ENCODE data around the gene ANTXR2. TPM values are rescaled to one million over a fixed set of nuclear protein-coding genes. Genes with fewer than 3 reads are reported as not detected.

Gene ANTXR2
- total RNA-seq, 1 donor from 2014 or later = 16.8 TPM

DNA sequence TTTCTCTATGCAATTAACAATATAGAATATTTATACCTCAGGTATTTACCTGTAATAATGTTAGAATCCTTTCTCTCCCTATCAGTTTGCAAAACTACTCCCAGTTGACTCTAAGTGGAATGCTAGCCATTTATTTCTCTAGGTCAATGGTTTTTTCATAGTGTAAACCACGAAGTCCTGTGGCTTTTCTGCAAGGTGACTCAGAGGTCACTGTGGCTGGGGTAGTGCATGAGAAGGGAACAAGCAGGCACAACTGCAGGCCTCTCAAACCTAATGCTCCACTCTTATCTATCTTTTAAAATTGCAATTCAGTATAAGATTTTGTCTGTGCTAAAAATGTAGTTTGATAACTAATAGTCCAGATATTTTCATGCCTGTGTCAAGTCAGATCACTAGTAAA lies 159.4 kb downstream of the ANTXR2 start:
- H3K27me3 ChIP-seq = no peaks in the 10 kb centered on the region
- no peaks in the 10 kb centered on the region for H3K4me1 ChIP-seq
- DNase-seq (ENCODE audit: low spot score in 2 of 2) = no peak
- H3K27ac ChIP-seq = no peak overlapping the region
- intact Hi-C loops (cut with DNase I) = no loop called here
- TF ChIP-seq, protein P1, sequence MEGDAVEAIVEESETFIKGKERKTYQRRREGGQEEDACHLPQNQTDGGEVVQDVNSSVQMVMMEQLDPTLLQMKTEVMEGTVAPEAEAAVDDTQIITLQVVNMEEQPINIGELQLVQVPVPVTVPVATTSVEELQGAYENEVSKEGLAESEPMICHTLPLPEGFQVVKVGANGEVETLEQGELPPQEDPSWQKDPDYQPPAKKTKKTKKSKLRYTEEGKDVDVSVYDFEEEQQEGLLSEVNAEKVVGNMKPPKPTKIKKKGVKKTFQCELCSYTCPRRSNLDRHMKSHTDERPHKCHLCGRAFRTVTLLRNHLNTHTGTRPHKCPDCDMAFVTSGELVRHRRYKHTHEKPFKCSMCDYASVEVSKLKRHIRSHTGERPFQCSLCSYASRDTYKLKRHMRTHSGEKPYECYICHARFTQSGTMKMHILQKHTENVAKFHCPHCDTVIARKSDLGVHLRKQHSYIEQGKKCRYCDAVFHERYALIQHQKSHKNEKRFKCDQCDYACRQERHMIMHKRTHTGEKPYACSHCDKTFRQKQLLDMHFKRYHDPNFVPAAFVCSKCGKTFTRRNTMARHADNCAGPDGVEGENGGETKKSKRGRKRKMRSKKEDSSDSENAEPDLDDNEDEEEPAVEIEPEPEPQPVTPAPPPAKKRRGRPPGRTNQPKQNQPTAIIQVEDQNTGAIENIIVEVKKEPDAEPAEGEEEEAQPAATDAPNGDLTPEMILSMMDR (IDR thresholded peaks at IDR 0.05) = no peak
- H3K9me3 ChIP-seq = no peaks in the 10 kb centered on the region
- H3K4me3 ChIP-seq = no peak overlapping the region
- no peaks in the 10 kb centered on the region for H3K36me3 ChIP-seq

DNA sequence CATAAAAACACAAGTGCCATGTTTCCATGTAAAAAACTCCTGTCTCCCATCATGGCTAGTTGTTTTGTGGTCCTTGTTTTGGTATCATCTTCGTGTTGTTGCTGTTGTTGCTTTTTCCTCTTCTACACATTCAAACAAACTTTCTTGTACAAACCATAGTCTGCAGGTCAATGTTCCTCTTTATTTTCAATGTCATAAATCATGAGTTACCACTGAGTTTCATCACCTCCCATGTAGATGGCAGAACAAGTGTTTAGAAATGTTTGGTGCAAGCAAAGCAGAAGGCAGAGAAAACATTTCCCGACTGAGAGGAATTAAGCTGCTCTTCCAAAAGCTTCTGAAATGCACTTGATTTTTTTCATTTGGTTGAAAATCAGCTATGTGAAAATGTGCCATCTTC lies 166.0 kb downstream of the ANTXR2 start:
- intact Hi-C loops (cut with DNase I) = no loop called here
- H3K9me3 ChIP-seq = no peaks in the 10 kb centered on the region
- H3K27me3 ChIP-seq = no peaks in the 10 kb centered on the region
- no peak overlapping the region for H3K27ac ChIP-seq
- no peak overlapping the region for H3K4me3 ChIP-seq
- no peak for DNase-seq (ENCODE audit: low spot score in 2 of 2)
- TF ChIP-seq, protein P1 (IDR thresholded peaks at IDR 0.05) = no peak
- H3K36me3 ChIP-seq = peaks cover 9 to 22% of the 10 kb centered on the region in 2 donors
- no peaks in the 10 kb centered on the region for H3K4me1 ChIP-seq

DNA sequence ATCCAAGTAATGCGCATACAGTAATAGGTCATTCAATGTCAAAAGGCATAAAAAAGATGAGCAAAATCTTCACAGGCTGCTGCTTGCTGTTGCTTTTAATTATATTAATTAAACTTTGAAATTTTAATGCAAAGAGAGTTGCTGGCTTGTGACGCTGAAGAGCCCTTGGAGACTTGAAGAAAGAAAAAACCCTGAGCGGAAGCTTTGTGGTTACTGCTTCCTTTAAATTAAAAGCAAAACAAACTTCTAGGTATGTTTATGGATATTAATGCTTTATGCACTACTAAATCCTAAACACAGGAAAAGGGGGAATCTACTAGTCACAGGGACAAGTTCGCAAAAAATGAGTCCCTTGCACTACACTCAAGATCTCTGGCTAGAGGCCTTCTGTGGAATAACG lies 166.7 kb downstream of the ANTXR2 start:
- no peak for DNase-seq (ENCODE audit: low spot score in 2 of 2)
- Histone ChIP-seq H3K27ac (no peak overlapping the region), H3K4me3 (no peak overlapping the region), H3K27me3 (no peaks in the 10 kb centered on the region), H3K4me1 (no peaks in the 10 kb centered on the region), H3K36me3 (peaks cover 9 to 22% of the 10 kb centered on the region in 2 donors), H3K9me3 (no peaks in the 10 kb centered on the region)
- TF ChIP-seq, protein P1 (IDR thresholded peaks at IDR 0.05) = no peak
- intact Hi-C loops (cut with DNase I) = no loop called here

DNA sequence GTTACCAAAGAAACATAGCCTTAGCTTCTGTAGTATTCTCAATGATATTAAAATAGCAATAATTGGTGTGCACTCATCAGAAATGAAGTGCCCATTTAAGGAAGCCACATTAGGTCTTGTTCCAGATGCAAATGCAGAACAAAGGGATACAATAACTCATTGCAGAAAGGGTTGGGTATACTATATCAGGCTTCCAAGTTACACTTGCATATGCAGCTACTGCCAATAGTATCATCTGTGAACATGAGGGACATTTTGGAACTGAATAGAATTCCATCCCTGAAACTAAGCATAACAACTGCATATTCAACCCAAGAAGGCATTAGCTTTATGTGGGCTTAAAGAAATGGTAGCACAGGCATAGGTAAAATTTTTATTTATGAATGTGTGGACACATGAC lies 167.8 kb downstream of the ANTXR2 start:
- Histone ChIP-seq H3K4me1 (no peaks in the 10 kb centered on the region), H3K27ac (no peak overlapping the region), H3K4me3 (no peak overlapping the region), H3K27me3 (no peaks in the 10 kb centered on the region), H3K9me3 (no peaks in the 10 kb centered on the region), H3K36me3 (peaks cover 9 to 22% of the 10 kb centered on the region in 2 donors)
- intact Hi-C loops (cut with DNase I) = no loop called here
- TF ChIP-seq, protein P1 (IDR thresholded peaks at IDR 0.05) = no peak
- no peak for DNase-seq (ENCODE audit: low spot score in 2 of 2)

DNA sequence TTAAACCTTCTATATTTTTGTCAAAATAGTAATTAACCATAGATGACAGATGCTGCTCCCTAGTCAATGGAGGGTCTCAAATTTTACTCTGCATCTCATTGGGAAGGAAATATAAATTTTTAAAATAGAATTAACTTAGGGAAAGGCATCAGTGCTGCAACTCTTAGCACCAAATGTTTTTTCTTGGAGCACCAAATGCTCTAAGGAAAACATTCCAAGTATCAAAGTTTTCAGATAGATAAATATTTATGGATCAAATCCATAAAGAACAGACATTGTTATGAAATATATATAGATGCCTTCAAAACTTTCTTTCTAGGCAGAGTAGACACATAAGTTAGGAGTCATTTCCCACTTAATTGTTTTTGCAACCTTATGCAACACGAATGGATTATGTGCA lies 168.7 kb downstream of the ANTXR2 start:
- no peak for DNase-seq (ENCODE audit: low spot score in 2 of 2)
- no peaks in the 10 kb centered on the region for H3K27me3 ChIP-seq
- no peaks in the 10 kb centered on the region for H3K4me1 ChIP-seq
- no peak overlapping the region for H3K27ac ChIP-seq
- H3K36me3 ChIP-seq = peaks cover 9 to 22% of the 10 kb centered on the region in 2 donors
- TF ChIP-seq, protein P1 (IDR thresholded peaks at IDR 0.05) = no peak
- H3K9me3 ChIP-seq = no peaks in the 10 kb centered on the region
- intact Hi-C loops (cut with DNase I) = no loop called here
- no peak overlapping the region for H3K4me3 ChIP-seq

DNA sequence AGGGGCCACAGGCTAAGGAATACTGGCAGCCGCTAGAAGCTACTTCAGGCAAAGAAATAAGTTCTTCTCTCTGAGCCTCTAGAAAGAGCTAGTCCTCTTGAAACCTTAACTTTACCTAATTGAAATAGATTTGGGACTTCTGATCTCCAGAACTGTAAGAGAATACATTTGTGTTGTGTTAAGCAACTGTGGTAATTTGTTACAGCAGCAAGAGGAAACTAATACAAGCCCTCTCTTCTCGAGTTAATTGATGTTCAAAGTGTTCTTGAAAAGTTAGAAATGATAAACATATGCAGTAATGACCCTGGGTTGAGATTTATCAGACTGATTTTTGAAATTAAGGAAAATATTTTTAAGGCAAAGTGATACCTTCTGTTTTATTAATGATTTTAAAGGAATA lies 172.8 kb downstream of the ANTXR2 start:
- no peak overlapping the region for H3K27ac ChIP-seq
- TF ChIP-seq, protein P1 (IDR thresholded peaks at IDR 0.05) = no peak
- H3K27me3 ChIP-seq = no peaks in the 10 kb centered on the region
- no peak overlapping the region for H3K4me3 ChIP-seq
- peaks cover 0 to 2% of the 10 kb centered on the region in 2 donors for H3K36me3 ChIP-seq
- DNase-seq (ENCODE audit: low spot score in 2 of 2) = no peak
- intact Hi-C loops (cut with DNase I) = no loop called here
- H3K9me3 ChIP-seq = no peaks in the 10 kb centered on the region
- H3K4me1 ChIP-seq = no peaks in the 10 kb centered on the region

All from ascending aorta (tissue), 2 donors.